Small intestine (tissue), 7 donors: ENCODE measurements around the gene LTC4S. TPM values are rescaled to one million over a fixed set of nuclear protein-coding genes. Genes with fewer than 3 reads are reported as not detected.

Experiments used
- DNase-seq, 2 donors: peaks; one replicate each; pipeline versions ENCODE4 v3.0.0 to v3.0.0-alpha.2; 2013
- FAIRE-seq: peaks from 2 replicates; lab custom pipeline; 2012; peaks lifted over from hg19 to GRCh38; lab: Jason Lieb, UNC
- H3K27ac ChIP-seq, 3 donors: one replicate each; pipeline ENCODE4 v1.5.1; 2013; ENCODE audit warnings: low read length in 2 of 3, mild to moderate bottlenecking in 2 of 3, control low read depth in 1 of 3, inconsistent platforms in 1 of 3, low read depth in 1 of 3, moderate library complexity in 1 of 3
- H3K27me3 ChIP-seq, 3 donors: one replicate each; pipeline ENCODE4 v1.6.1; 2013; ENCODE audit warnings: low read length in 3 of 3, inconsistent platforms in 1 of 3; ENCODE audit not compliant: control insufficient read depth in 3 of 3, insufficient read depth in 3 of 3
- H3K36me3 ChIP-seq, 3 donors: one replicate each; pipeline ENCODE4 v1.6.1; 2013; ENCODE audit warnings: low read length in 3 of 3, inconsistent platforms in 1 of 3, low read depth in 1 of 3, mild to moderate bottlenecking in 1 of 3, moderate library complexity in 1 of 3; ENCODE audit not compliant: control insufficient read depth in 3 of 3, insufficient read depth in 2 of 3
- H3K4me1 ChIP-seq, 3 donors: one replicate each; pipeline ENCODE4 v1.6.1; 2013; ENCODE audit warnings: low read length in 2 of 3, inconsistent platforms in 1 of 3, low read depth in 1 of 3, mild to moderate bottlenecking in 1 of 3, moderate library complexity in 1 of 3; ENCODE audit not compliant: control insufficient read depth in 3 of 3, insufficient read depth in 2 of 3
- H3K4me3 ChIP-seq, 3 donors: one replicate each; pipeline ENCODE4 v1.5.1; 2013; ENCODE audit warnings: low read length in 3 of 3, control low read depth in 1 of 3, inconsistent platforms in 1 of 3, low read depth in 1 of 3, mild to moderate bottlenecking in 1 of 3, moderate library complexity in 1 of 3
- H3K9me3 ChIP-seq, 2 donors: one replicate each; pipeline ENCODE4 v1.6.1; 2013; ENCODE audit warnings: low read depth in 1 of 2, low read length in 1 of 2; ENCODE audit not compliant: control insufficient read depth in 2 of 2, insufficient read depth in 1 of 2
- WGBS, 3 donors: extraction: QIAGEN DNeasy Blood & Tissue Kit; methylation state at CpG; one replicate each; pipeline ENCODE4 v1.1.7; 2013; 5-methylcytosine and 5-hydroxymethylcytosine counted together
- polyA plus RNA-seq, 4 donors: library from polyadenylated mRNA; stranded (reverse) in 3 of 4; unstranded in 1 of 4; fragments of 200-250 nt in 3 of 4; fragments of 120-200 nt in 1 of 4; gene quantifications; one replicate each; pipeline versions ENCODE4 v1.2.1 to v1.2.3, GENCODE V29; 2013
- donor health status: healthy with polysubstance abuse.
- donor health status: control.
- donor health status: control.
- donor health status: Bipolar disorder and iron deficiency.
- donor health status: healthy.

The LTC4S gene
- polyA plus RNA-seq, 4 donors, result 2.0 to 6.7 (median 5.4) TPM; not detected in 1

DNA sequence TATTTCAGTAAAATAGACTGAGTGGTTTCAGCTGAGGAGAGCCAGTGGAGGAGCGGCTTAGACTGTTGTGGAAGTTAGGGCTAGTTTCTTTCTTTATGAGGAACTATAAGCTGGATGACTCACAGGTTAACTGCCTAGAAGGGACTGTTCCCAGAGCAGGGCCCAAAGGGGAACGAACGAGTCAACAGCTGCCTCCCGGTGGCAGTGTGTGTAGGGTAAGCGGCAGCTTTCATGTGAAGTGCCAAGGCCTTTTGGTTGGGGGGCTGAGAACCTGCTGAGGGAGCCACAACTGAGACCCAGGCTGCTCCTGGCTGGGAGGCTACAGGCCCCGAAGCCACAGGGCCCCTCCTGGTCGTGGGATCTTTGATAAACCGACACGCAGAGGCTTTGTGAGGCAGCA lies 33.9 kb downstream of the LTC4S start:
- Histone ChIP-seq H3K9me3 (no peaks in the 10 kb centered on the region), H3K36me3 (peaks cover 25 to 96% (median 46%) of the 10 kb centered on the region in 3 donors), H3K4me1 (peaks cover 4 to 48% (median 5%) of the 10 kb centered on the region in 3 donors), H3K4me3 (no peak overlapping the region), H3K27me3 (no peaks in the 10 kb centered on the region), H3K27ac (peak overlapping the region; percentile 53 to 77 (median 72))
- FAIRE-seq (no peak), DNase-seq (peak; percentile 75 to 89)
- WGBS, 3 donors, result 17 to 43% (median 32%) methylated on average over 9 of the region's 9 CpGs

GRCh38 chr5:179828756-179829421 lies 35.1 kb downstream of the LTC4S start:
- FAIRE-seq, result no peak
- Histone ChIP-seq H3K36me3 (peaks cover 33 to 96% (median 50%) of the 10 kb centered on the region in 3 donors), H3K4me1 (peaks cover 3 to 38% (median 5%) of the 10 kb centered on the region in 3 donors), H3K9me3 (no peaks in the 10 kb centered on the region), H3K4me3 (no peak overlapping the region), H3K27me3 (no peaks in the 10 kb centered on the region), H3K27ac (no peak overlapping the region)
- no peak for DNase-seq
- 93 to 97% (median 94%) methylated on average over 3 of the region's 3 CpGs for WGBS, 3 donors

GRCh38 chr5:179829732-179830435 lies 36.1 kb downstream of the LTC4S start:
- H3K4me1 ChIP-seq, result peaks cover 0 to 30% (median 5%) of the 10 kb centered on the region in 3 donors
- H3K36me3 ChIP-seq, result peaks cover 31 to 90% (median 48%) of the 10 kb centered on the region in 3 donors
- DNase-seq (no peak), FAIRE-seq (no peak)
- H3K9me3 ChIP-seq, result no peaks in the 10 kb centered on the region
- 89 to 94% (median 90%) methylated on average over 7 of the region's 7 CpGs for WGBS, 3 donors
- no peaks in the 10 kb centered on the region for H3K27me3 ChIP-seq
- H3K4me3 ChIP-seq, result no peak overlapping the region
- no peak overlapping the region for H3K27ac ChIP-seq

GRCh38 chr5:179830818-179831468 lies 37.2 kb downstream of the LTC4S start:
- peaks cover 0 to 20% (median 1%) of the 10 kb centered on the region in 3 donors for H3K4me1 ChIP-seq
- H3K9me3 ChIP-seq, result no peaks in the 10 kb centered on the region
- no peak overlapping the region for H3K4me3 ChIP-seq
- FAIRE-seq, result no peak
- peaks cover 26 to 81% (median 40%) of the 10 kb centered on the region in 3 donors for H3K36me3 ChIP-seq
- DNase-seq, result no peak
- 93 to 98% (median 94%) methylated on average over 7 of the region's 7 CpGs for WGBS, 3 donors
- H3K27ac ChIP-seq, result no peak overlapping the region
- H3K27me3 ChIP-seq, result no peaks in the 10 kb centered on the region

DNA sequence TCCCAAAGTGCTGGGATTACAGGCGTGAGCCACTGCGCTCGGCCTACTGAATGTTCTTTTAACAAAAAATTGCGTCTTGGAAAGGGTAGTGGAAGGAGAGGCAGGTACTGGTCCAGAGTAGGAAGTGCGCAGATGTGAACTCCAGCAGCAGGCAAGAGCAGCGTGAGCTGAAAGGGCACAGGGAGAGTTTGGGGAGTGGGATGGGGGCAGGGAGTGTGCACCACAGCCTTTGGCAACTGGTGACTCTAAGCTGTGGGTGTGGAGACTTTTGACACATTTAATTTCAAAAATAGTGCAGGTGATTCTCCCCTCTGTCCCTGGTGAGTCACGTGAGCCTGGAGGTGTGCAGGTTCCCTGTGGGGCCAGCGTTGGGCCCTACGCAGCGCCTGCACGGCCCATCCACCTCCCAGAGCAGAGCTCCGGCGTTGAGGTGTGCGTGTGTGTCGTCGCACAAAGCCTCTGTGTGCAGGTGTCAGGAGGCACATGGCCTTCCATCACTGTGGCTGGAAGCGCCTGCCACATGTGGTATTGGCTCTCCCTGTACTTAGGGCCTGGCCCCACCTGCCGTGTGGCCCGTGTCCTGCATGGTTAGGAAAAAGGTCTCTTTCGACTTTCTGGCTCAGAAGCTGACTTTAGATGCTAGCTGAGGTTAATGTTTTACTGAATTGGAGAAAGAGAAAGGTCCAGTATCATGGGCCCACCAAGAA lies 38.4 kb downstream of the LTC4S start:
- Histone ChIP-seq H3K9me3 (no peaks in the 10 kb centered on the region), H3K36me3 (peaks cover 29 to 80% (median 47%) of the 10 kb centered on the region in 3 donors), H3K4me3 (no peak overlapping the region), H3K27ac (no peak overlapping the region), H3K4me1 (peaks cover 0 to 11% (median 3%) of the 10 kb centered on the region in 3 donors), H3K27me3 (no peaks in the 10 kb centered on the region)
- no peak for FAIRE-seq
- WGBS, 3 donors, result 90 to 95% (median 94%) methylated on average over 19 to 20 of the region's 20 CpGs
- DNase-seq, result no peak

- 88 to 92% (median 90%) methylated on average over 23 of the region's 23 CpGs for WGBS, 3 donors
- H3K9me3 ChIP-seq, result no peaks in the 10 kb centered on the region
- FAIRE-seq (no peak), DNase-seq (no peak)
- H3K27ac ChIP-seq, result no peak overlapping the region
- peaks cover 38 to 81% (median 51%) of the 10 kb centered on the region in 3 donors for H3K36me3 ChIP-seq
- no peak overlapping the region for H3K4me3 ChIP-seq
- peaks cover 0 to 3% (median 2%) of the 10 kb centered on the region in 3 donors for H3K4me1 ChIP-seq
- H3K27me3 ChIP-seq, result no peaks in the 10 kb centered on the region
Observed at GRCh38 chr5:179833056-179833708, 39.4 kb downstream of the LTC4S start.

DNA sequence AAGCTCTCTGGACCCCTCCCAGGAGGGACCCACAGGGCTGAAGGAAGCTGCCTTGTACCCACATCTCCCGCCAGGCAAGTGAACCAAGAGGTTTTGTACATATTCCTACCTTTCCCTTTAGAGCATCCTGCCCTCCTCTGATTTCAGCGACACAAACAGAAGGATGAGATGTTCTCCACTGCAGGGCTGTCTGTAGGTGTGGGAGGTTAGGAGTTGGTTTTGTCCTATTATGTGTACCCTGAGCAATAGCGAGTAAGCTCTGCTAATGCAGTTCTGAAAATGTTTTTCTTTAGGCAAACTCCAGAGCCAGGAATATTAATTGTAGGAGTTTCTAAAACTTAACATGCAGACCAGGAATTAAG lies 39.9 kb downstream of the LTC4S start:
- Histone ChIP-seq H3K36me3 (peaks cover 38 to 81% (median 50%) of the 10 kb centered on the region in 3 donors), H3K4me1 (peaks cover 0 to 3% (median 2%) of the 10 kb centered on the region in 3 donors), H3K4me3 (no peak overlapping the region), H3K9me3 (no peaks in the 10 kb centered on the region), H3K27ac (no peak overlapping the region), H3K27me3 (no peaks in the 10 kb centered on the region)
- WGBS, 3 donors, result 98 to 100% (median 98%) methylated on average over 3 of the region's 3 CpGs
- FAIRE-seq, result no peak
- DNase-seq, result no peak
